ENCODE results near the gene TMCO6. TPM values are rescaled to one million over a fixed set of nuclear protein-coding genes. Genes with fewer than 3 reads are reported as not detected.
"Not testable (repeated sequence)": the region's sequence is repeated elsewhere in the genome, so short reads cannot be mapped to it uniquely, and the experiment has no call there.

TMCO6 gene
- total RNA-seq, 2 experiments from 2014 or later: 39.2 to 43.7 TPM

GRCh38 chr5:140633501-140633900, 5.8 kb upstream of the TMCO6 start:
- ATAC-seq (ENCODE audit: low read depth) (no peak), DNase-seq (no peak)
- H3K4me3 Mint-ChIP-seq: peak overlapping the region; percentile 83
- no peak overlapping the region for H3K27ac Mint-ChIP-seq
- no peaks in the 10 kb centered on the region for H3K36me3 Mint-ChIP-seq
- H3K27me3 Mint-ChIP-seq: peaks cover 17% of the 10 kb centered on the region
- no peaks in the 10 kb centered on the region for H3K9me3 Mint-ChIP-seq
- POLR2A ChIA-PET: interaction anchor here (1.2 to 2.2 kb wide), 4 partner anchors 64 to 86 kb away, joined by 4 to 8 read pairs (median 6); partner anchors contain the start of genes APBB3, EIF4EBP3 and SRA1
- peaks cover 25% of the 10 kb centered on the region for H3K4me1 Mint-ChIP-seq

GRCh38 chr5:140634103-140634502, 5.1 kb upstream of the TMCO6 start:
- no peak for DNase-seq
- Mint-ChIP-seq H3K4me3 (peak overlapping the region; percentile 17), H3K27me3 (peaks cover 17% of the 10 kb centered on the region), H3K36me3 (no peaks in the 10 kb centered on the region), H3K27ac (peak overlapping the region; percentile 51), H3K9me3 (no peaks in the 10 kb centered on the region), H3K4me1 (peaks cover 31% of the 10 kb centered on the region)
- POLR2A ChIA-PET: interaction anchor here (0.7 to 2.2 kb wide), 3 partner anchors 70 to 354 kb away, joined by 3 to 8 read pairs (median 4); partner anchors contain the start of genes APBB3 and SRA1
- ATAC-seq (ENCODE audit: low read depth): no peak

- Mint-ChIP-seq H3K9me3 (no peaks in the 10 kb centered on the region), H3K36me3 (no peaks in the 10 kb centered on the region), H3K27ac (no peak overlapping the region), H3K27me3 (peaks cover 17% of the 10 kb centered on the region), H3K4me1 (peaks cover 35% of the 10 kb centered on the region), H3K4me3 (no peak overlapping the region)
- POLR2A ChIA-PET: interaction anchor here (0.6 to 2.2 kb wide), 7 partner anchors 12 to 271 kb away, joined by 3 to 8 read pairs (median 4); partner anchors contain the start of genes EIF4EBP3, IK, NDUFA2 and SRA1
- ATAC-seq (ENCODE audit: low read depth) (no peak), DNase-seq (no peak)
Observed at GRCh38 chr5:140635291-140636257, 3.7 kb upstream of the TMCO6 start.

- no peak overlapping the region for H3K27ac Mint-ChIP-seq
- DNase-seq: no peak
- no peak overlapping the region for H3K4me3 Mint-ChIP-seq
- H3K27me3 Mint-ChIP-seq: peaks cover 6% of the 10 kb centered on the region
- ATAC-seq (ENCODE audit: low read depth): no peak
- no peaks in the 10 kb centered on the region for H3K9me3 Mint-ChIP-seq
- POLR2A ChIA-PET: interaction anchor here (0.7 kb wide), 1 partner anchor 393 kb away, joined by 3 read pairs; no protein-coding TSS in a partner anchor
- peaks cover 40% of the 10 kb centered on the region for H3K4me1 Mint-ChIP-seq
- peaks cover 4% of the 10 kb centered on the region for H3K36me3 Mint-ChIP-seq
Observed at GRCh38 chr5:140637371-140638100, 1.7 kb upstream of the TMCO6 start.

GRCh38 chr5:140638898-140639147, 428 bp upstream of the TMCO6 start:
- peaks cover 33% of the 10 kb centered on the region for H3K4me1 Mint-ChIP-seq
- not testable (repeated sequence) for H3K36me3 Mint-ChIP-seq; ATAC-seq (ENCODE audit: low read depth); H3K27me3 Mint-ChIP-seq; DNase-seq; H3K9me3 Mint-ChIP-seq
- peak overlapping the region; percentile 81 for H3K27ac Mint-ChIP-seq
- POLR2A ChIA-PET: interaction anchor here (0.6 to 2.2 kb wide), 7 partner anchors 9 to 489 kb away, joined by 3 to 16 read pairs (median 4); partner anchors contain the start of genes ANKHD1, EIF4EBP3, IK and NDUFA2
- peak overlapping the region; percentile 90 for H3K4me3 Mint-ChIP-seq

GRCh38 chr5:140641716-140642115, 2.5 kb downstream of the TMCO6 start:
- peaks cover 10% of the 10 kb centered on the region for H3K36me3 Mint-ChIP-seq

GRCh38 chr5:140642718-140643117, 3.5 kb downstream of the TMCO6 start:
- no peak overlapping the region for H3K27ac Mint-ChIP-seq
- H3K27me3 Mint-ChIP-seq: peaks cover 3% of the 10 kb centered on the region
- peaks cover 12% of the 10 kb centered on the region for H3K36me3 Mint-ChIP-seq
- POLR2A ChIA-PET: interaction anchor here (0.8 to 2.1 kb wide), 3 partner anchors 57 to 306 kb away, joined by 3 to 6 read pairs (median 3); partner anchors contain the start of gene ZMAT2
- H3K4me3 Mint-ChIP-seq: no peak overlapping the region
- ATAC-seq (ENCODE audit: low read depth): no peak
- DNase-seq: no peak
- no peaks in the 10 kb centered on the region for H3K9me3 Mint-ChIP-seq
- H3K4me1 Mint-ChIP-seq: peaks cover 37% of the 10 kb centered on the region

More at GRCh38 chr5:140641716-140642115, 2.5 kb downstream of the TMCO6 start:
- no peak overlapping the region for H3K27ac Mint-ChIP-seq
- H3K4me1 Mint-ChIP-seq: peaks cover 35% of the 10 kb centered on the region
- no peak for ATAC-seq (ENCODE audit: low read depth)
- H3K9me3 Mint-ChIP-seq: no peaks in the 10 kb centered on the region
- no peak overlapping the region for H3K4me3 Mint-ChIP-seq
- peaks cover 3% of the 10 kb centered on the region for H3K27me3 Mint-ChIP-seq
- DNase-seq: no peak
- POLR2A ChIA-PET: interaction anchor here (0.8 kb wide), 1 partner anchor 241 kb away, joined by 3 read pairs; no protein-coding TSS in a partner anchor

- ATAC-seq (ENCODE audit: low read depth): peak; percentile 13
- POLR2A ChIA-PET: interaction anchor here (0.6 to 2.8 kb wide), 20 partner anchors 8 to 245 kb away, joined by 3 to 38 read pairs (median 8); partner anchors contain the start of genes ANKHD1, APBB3, EIF4EBP3 and HARS1
- Mint-ChIP-seq H3K27ac (peak overlapping the region; percentile 98), H3K9me3 (no peaks in the 10 kb centered on the region), H3K36me3 (peaks cover 25% of the 10 kb centered on the region), H3K4me3 (peak overlapping the region; percentile 97), H3K4me1 (peaks cover 25% of the 10 kb centered on the region), H3K27me3 (no peaks in the 10 kb centered on the region)
- no peak for DNase-seq
Observed at GRCh38 chr5:140647042-140647419, 7.8 kb downstream of the TMCO6 start.

GRCh38 chr5:140658870-140659269, 19.6 kb downstream of the TMCO6 start:
- Mint-ChIP-seq H3K36me3 (peaks cover 29% of the 10 kb centered on the region), H3K27ac (no peak overlapping the region)
- POLR2A ChIA-PET: interaction anchor here (1.1 kb wide), 1 partner anchor 11 kb away, joined by 3 read pairs; the partner anchor contains the start of genes IK and NDUFA2

GRCh38 chr5:140660371-140660770, 21.1 kb downstream of the TMCO6 start:
- H3K27ac Mint-ChIP-seq; H3K9me3 Mint-ChIP-seq; H3K27me3 Mint-ChIP-seq; H3K4me1 Mint-ChIP-seq; ATAC-seq (ENCODE audit: low read depth); H3K4me3 Mint-ChIP-seq; DNase-seq; POLR2A ChIA-PET: not testable (repeated sequence)
- peaks cover 26% of the 10 kb centered on the region for H3K36me3 Mint-ChIP-seq

More at GRCh38 chr5:140658870-140659269, 19.6 kb downstream of the TMCO6 start:
- ATAC-seq (ENCODE audit: low read depth) (no peak), DNase-seq (no peak)
- no peak overlapping the region for H3K4me3 Mint-ChIP-seq
- H3K9me3 Mint-ChIP-seq: no peaks in the 10 kb centered on the region
- no peaks in the 10 kb centered on the region for H3K4me1 Mint-ChIP-seq
- H3K27me3 Mint-ChIP-seq: no peaks in the 10 kb centered on the region

GRCh38 chr5:140664030-140664358, 24.7 kb downstream of the TMCO6 start:
- Mint-ChIP-seq H3K36me3 (peaks cover 26% of the 10 kb centered on the region), H3K27ac (peak overlapping the region; percentile 95), H3K27me3 (no peaks in the 10 kb centered on the region), H3K4me1 (peaks cover 16% of the 10 kb centered on the region), H3K4me3 (peak overlapping the region; percentile 99), H3K9me3 (no peaks in the 10 kb centered on the region)
- ATAC-seq (ENCODE audit: low read depth) (no peak), DNase-seq (no peak)
- POLR2A ChIA-PET: interaction anchor here (0.6 to 4.5 kb wide), 6 partner anchors 10 to 141 kb away, joined by 3 to 38 read pairs (median 5); partner anchors contain the start of genes HARS1, HARS2, IK and NDUFA2

GRCh38 chr5:140664359-140665119, 25.3 kb downstream of the TMCO6 start, which contains the start of gene WDR55:
TSS of gene WDR55 (plus strand) at chr5:140664904. CDS start at chr5:140664913, 9 bp downstream.
- H3K4me1 Mint-ChIP-seq: peaks cover 16% of the 10 kb centered on the region
- H3K4me3 Mint-ChIP-seq: peak within 1 kb of the TSS; percentile 99
- POLR2A ChIA-PET: interaction anchor here (0.6 to 4.5 kb wide), 8 partner anchors 10 to 142 kb away, joined by 3 to 38 read pairs (median 4); partner anchors contain the start of genes HARS1, HARS2, IK and NDUFA2
- no peaks in the 10 kb centered on the region for H3K27me3 Mint-ChIP-seq
- peaks cover 29% of the 10 kb centered on the region for H3K36me3 Mint-ChIP-seq
- peak; percentile 94 for ATAC-seq (ENCODE audit: low read depth)
- H3K9me3 Mint-ChIP-seq: no peaks in the 10 kb centered on the region
- peak; percentile 96 for DNase-seq
- peak within 1 kb of the TSS; percentile 95 for H3K27ac Mint-ChIP-seq

Data from activated naive CD8-positive, alpha-beta T cell treated with anti-CD3 and anti-CD28 coated beads, Interleukin-2, amount 10 ng/mL, durations not matched to agents 7 days and 5 days (primary cell).